ENCODE data around the gene DLX4.

DLX4 gene

DNA sequence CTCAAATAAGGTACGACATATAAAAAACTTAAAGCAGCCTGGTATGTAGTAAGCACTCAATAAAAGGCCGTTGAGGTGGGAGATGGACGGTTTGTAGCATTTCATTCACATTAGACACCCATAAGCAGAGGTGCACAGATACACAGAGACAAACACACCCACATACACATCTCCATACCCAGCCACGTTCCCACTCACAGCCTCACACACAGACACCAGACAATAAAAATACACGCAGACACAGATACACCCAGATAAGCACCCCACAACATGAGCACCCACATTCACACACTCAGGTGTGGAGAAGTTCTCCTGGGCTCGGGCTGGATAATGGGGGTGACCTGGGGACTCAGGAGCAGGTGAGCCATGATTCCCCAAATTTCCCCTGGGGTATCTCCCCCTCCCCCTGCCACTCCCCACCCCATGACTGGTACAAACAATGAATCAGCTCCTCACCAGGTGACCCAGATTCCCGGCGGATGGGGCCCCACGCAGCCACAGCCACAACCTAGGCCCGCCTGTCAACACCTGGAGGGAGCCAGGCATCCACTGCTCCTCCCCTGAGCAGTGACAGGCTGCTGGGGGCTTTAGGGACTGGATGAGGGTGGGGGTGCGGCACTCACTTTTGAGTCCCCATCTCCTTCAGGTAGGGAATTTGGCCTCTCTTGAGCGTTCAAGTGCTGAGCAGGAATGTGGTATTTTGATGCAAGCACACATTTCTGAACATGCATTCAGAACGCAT is 23.4 kb downstream of the DLX4 start:
- TF ChIP-seq ZC3H10 (CRISPR knock-in tag; IDR thresholded peaks at IDR 0.05) (no peak), SNAI2 (CRISPR knock-in tag; IDR thresholded peaks at IDR 0.05) (no peak), PPARA (CRISPR knock-in tag; IDR thresholded peaks at IDR 0.05; ENCODE audit: borderline replicate concordance) (no peak), RARB (CRISPR knock-in tag; IDR thresholded peaks at IDR 0.05) (no peak), OSR1 (CRISPR knock-in tag; IDR thresholded peaks at IDR 0.05) (no peak), BACH2 (CRISPR knock-in tag; IDR thresholded peaks at IDR 0.05; ENCODE audit: borderline replicate concordance) (no peak), ISL1 (CRISPR knock-in tag; IDR thresholded peaks at IDR 0.05) (no peak), ESRRG (CRISPR knock-in tag; IDR thresholded peaks at IDR 0.05) (no peak), ZFP30 (CRISPR knock-in tag; IDR thresholded peaks at IDR 0.05) (no peak), ZNF565 (CRISPR knock-in tag; conservative IDR thresholded peaks at IDR 0.05; ENCODE audit: low read depth) (no peak)
- TF ChIP-seq, protein P1, sequence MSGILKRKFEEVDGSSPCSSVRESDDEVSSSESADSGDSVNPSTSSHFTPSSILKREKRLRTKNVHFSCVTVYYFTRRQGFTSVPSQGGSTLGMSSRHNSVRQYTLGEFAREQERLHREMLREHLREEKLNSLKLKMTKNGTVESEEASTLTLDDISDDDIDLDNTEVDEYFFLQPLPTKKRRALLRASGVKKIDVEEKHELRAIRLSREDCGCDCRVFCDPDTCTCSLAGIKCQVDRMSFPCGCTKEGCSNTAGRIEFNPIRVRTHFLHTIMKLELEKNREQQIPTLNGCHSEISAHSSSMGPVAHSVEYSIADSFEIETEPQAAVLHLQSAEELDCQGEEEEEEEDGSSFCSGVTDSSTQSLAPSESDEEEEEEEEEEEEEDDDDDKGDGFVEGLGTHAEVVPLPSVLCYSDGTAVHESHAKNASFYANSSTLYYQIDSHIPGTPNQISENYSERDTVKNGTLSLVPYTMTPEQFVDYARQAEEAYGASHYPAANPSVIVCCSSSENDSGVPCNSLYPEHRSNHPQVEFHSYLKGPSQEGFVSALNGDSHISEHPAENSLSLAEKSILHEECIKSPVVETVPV (CRISPR knock-in tag; IDR thresholded peaks at IDR 0.05) = no peak
- TF ChIP-seq, protein P2, sequence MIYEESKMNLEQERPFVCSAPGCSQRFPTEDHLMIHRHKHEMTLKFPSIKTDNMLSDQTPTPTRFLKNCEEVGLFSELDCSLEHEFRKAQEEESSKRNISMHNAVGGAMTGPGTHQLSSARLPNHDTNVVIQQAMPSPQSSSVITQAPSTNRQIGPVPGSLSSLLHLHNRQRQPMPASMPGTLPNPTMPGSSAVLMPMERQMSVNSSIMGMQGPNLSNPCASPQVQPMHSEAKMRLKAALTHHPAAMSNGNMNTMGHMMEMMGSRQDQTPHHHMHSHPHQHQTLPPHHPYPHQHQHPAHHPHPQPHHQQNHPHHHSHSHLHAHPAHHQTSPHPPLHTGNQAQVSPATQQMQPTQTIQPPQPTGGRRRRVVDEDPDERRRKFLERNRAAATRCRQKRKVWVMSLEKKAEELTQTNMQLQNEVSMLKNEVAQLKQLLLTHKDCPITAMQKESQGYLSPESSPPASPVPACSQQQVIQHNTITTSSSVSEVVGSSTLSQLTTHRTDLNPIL (CRISPR knock-in tag; IDR thresholded peaks at IDR 0.05; ENCODE audit: low read depth) = no peak
- TF ChIP-seq, protein P3, sequence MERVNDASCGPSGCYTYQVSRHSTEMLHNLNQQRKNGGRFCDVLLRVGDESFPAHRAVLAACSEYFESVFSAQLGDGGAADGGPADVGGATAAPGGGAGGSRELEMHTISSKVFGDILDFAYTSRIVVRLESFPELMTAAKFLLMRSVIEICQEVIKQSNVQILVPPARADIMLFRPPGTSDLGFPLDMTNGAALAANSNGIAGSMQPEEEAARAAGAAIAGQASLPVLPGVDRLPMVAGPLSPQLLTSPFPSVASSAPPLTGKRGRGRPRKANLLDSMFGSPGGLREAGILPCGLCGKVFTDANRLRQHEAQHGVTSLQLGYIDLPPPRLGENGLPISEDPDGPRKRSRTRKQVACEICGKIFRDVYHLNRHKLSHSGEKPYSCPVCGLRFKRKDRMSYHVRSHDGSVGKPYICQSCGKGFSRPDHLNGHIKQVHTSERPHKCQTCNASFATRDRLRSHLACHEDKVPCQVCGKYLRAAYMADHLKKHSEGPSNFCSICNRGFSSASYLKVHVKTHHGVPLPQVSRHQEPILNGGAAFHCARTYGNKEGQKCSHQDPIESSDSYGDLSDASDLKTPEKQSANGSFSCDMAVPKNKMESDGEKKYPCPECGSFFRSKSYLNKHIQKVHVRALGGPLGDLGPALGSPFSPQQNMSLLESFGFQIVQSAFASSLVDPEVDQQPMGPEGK (CRISPR knock-in tag; IDR thresholded peaks at IDR 0.05; ENCODE audit: borderline replicate concordance) = no peak
- TF ChIP-seq, protein P4, sequence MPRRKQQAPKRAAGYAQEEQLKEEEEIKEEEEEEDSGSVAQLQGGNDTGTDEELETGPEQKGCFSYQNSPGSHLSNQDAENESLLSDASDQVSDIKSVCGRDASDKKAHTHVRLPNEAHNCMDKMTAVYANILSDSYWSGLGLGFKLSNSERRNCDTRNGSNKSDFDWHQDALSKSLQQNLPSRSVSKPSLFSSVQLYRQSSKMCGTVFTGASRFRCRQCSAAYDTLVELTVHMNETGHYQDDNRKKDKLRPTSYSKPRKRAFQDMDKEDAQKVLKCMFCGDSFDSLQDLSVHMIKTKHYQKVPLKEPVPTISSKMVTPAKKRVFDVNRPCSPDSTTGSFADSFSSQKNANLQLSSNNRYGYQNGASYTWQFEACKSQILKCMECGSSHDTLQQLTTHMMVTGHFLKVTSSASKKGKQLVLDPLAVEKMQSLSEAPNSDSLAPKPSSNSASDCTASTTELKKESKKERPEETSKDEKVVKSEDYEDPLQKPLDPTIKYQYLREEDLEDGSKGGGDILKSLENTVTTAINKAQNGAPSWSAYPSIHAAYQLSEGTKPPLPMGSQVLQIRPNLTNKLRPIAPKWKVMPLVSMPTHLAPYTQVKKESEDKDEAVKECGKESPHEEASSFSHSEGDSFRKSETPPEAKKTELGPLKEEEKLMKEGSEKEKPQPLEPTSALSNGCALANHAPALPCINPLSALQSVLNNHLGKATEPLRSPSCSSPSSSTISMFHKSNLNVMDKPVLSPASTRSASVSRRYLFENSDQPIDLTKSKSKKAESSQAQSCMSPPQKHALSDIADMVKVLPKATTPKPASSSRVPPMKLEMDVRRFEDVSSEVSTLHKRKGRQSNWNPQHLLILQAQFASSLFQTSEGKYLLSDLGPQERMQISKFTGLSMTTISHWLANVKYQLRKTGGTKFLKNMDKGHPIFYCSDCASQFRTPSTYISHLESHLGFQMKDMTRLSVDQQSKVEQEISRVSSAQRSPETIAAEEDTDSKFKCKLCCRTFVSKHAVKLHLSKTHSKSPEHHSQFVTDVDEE (CRISPR knock-in tag; IDR thresholded peaks at IDR 0.05) = no peak
- ATAC-seq = no peak

DNA sequence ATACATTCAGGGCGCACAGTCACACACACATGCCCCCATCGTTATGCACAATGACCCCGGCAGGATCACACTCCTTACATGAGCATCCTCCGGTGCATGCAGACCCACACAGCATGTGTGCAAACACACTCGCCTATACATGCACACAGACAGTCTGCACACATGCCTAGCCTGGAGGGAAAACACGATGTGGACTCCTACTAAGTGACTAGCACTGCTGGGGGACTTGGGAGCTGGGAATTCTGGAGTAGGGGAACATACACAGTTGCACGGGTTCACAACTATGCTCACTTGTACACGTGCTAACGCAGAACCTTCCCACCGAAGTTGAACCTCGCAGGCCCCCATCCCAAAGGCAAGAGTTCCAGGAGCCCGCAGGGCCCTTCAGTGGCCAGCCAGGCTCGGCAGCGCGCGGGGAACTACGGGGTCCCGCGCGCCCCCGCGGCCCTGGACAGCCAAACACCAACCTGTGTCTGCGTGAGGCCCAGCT is 24.0 kb downstream of the DLX4 start:
- ATAC-seq = no peak; the same call in 2 of the 3 replicates
- TF ChIP-seq, protein P3 (CRISPR knock-in tag; IDR thresholded peaks at IDR 0.05; ENCODE audit: borderline replicate concordance) = no peak
- no peak for TF ChIP-seq ISL1 (CRISPR knock-in tag; IDR thresholded peaks at IDR 0.05)
- TF ChIP-seq BACH2 (CRISPR knock-in tag; IDR thresholded peaks at IDR 0.05; ENCODE audit: borderline replicate concordance) = no peak
- TF ChIP-seq PPARA (CRISPR knock-in tag; IDR thresholded peaks at IDR 0.05; ENCODE audit: borderline replicate concordance) = no peak
- TF ChIP-seq, protein P5, sequence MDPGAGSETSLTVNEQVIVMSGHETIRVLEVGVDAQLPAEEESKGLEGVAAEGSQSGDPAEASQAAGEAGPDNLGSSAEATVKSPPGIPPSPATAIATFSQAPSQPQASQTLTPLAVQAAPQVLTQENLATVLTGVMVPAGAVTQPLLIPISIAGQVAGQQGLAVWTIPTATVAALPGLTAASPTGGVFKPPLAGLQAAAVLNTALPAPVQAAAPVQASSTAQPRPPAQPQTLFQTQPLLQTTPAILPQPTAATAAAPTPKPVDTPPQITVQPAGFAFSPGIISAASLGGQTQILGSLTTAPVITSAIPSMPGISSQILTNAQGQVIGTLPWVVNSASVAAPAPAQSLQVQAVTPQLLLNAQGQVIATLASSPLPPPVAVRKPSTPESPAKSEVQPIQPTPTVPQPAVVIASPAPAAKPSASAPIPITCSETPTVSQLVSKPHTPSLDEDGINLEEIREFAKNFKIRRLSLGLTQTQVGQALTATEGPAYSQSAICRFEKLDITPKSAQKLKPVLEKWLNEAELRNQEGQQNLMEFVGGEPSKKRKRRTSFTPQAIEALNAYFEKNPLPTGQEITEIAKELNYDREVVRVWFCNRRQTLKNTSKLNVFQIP (CRISPR knock-in tag; IDR thresholded peaks at IDR 0.05; ENCODE audit: borderline replicate concordance, low read depth) = no peak
- no peak for TF ChIP-seq ZFP3 (CRISPR knock-in tag; IDR thresholded peaks at IDR 0.05)
